HCT116 (cell line): ENCODE measurements around the gene ELAVL1. TPM values are rescaled to one million over a fixed set of nuclear protein-coding genes. Genes with fewer than 3 reads are reported as not detected.

Experiments used
- ATAC-seq: fragments of 200-7000 bp; cut with Tn5 transposase; 2 replicates; pipeline ENCODE4 v1.9.1; 2020; ENCODE audit warnings: mild to moderate bottlenecking, moderate library complexity
- BruUV-seq: library from RNA; stranded (reverse); fragments of 400-500 nt; replicated peaks from 2 replicates; lab custom pipeline; 2021; lab: Mats Ljungman, UMichigan
- CTCF ChIA-PET: fragments of 300-600 bp; sonication (Branson Sonifier 250); formaldehyde crosslinking; loops from one replicate; lab custom pipeline; 2021; ENCODE audit warnings: antibody characterized with exemption; lab: Charles Lee
- POLR2A ChIA-PET: fragments of 300-600, 350-600 bp; sonication (Branson Sonifier 250); formaldehyde crosslinking; loops from one replicate; lab custom pipeline; 2021; ENCODE audit warnings: antibody characterized with exemption; lab: Charles Lee
- RAD21 ChIA-PET, 2 experiments: fragments of 300-600 bp; sonication (Branson Sonifier 250); formaldehyde crosslinking; loops; one replicate each; lab custom pipeline; 2023; ENCODE audit warnings: low total read pairs in 2 of 2; ENCODE audit not compliant: uncharacterized antibody in 2 of 2, unreplicated experiment in 2 of 2, low non-redundant PET in 1 of 2; lab: Charles Lee
- DNase-seq: peaks from one replicate; pipeline ENCODE4 v3.0.0-alpha.2; 2010; ENCODE audit warnings: low read depth, low spot score
- H2AFZ ChIP-seq: fragments of 200-600 bp; shearing (Covaris generic), sonication (generic); 2 replicates; pipeline ENCODE4 v1.6.1; 2017; ENCODE audit warnings: low read depth, mixed run types, mixed read lengths, antibody characterized with exemption, low read length; ENCODE audit not compliant: poor library complexity, severe bottlenecking
- H3K27ac ChIP-seq: 2 replicates; pipeline ENCODE4 v1.5.1; 2012; ENCODE audit warnings: low read depth, low read length
- H3K27me3 ChIP-seq: fragments of 200-600 bp; sonication (generic); 2 replicates; pipeline ENCODE4 v1.6.1; 2016; ENCODE audit warnings: mixed run types, low read length, mixed read lengths; ENCODE audit not compliant: insufficient read depth
- H3K36me3 ChIP-seq, 2 experiments: fragments of 200-500 bp in 1 of 2; fragments of 200-600 bp in 1 of 2; sonication (Bioruptor generic) in 1 of 2; sonication (generic) in 1 of 2; 2 replicates each; pipeline versions ENCODE4 v1.5.1 to v1.6.1; 2014 to 2016; ENCODE audit warnings: low read length in 2 of 2, inconsistent platforms in 1 of 2, mixed read lengths in 1 of 2, mixed run types in 1 of 2; ENCODE audit not compliant: insufficient read depth in 2 of 2, control insufficient read depth in 1 of 2
- H3K4me1 ChIP-seq, 2 experiments: fragments of 200-600 bp in 1 of 2; sonication (generic) in 1 of 2; 2 replicates each; pipeline versions ENCODE4 v1.5.1 to v1.6.1; 2012 to 2017; ENCODE audit warnings: low read length in 2 of 2, inconsistent platforms in 1 of 2, mild to moderate bottlenecking in 1 of 2, mixed read lengths in 1 of 2, mixed run types in 1 of 2, moderate library complexity in 1 of 2; ENCODE audit not compliant: insufficient read depth in 2 of 2, control insufficient read depth in 1 of 2
- H3K4me2 ChIP-seq: fragments of 200-600 bp; sonication (generic); 2 replicates; pipeline ENCODE4 v1.6.1; 2017; ENCODE audit warnings: mixed run types, low read length, mixed read lengths
- H3K4me3 ChIP-seq, 2 experiments: fragments of 200-600 bp in 1 of 2; sonication (generic) in 1 of 2; replicated peaks in 1 of 2; 2 replicates each; pipeline ENCODE4 v1.5.1; 2011 to 2016; ENCODE audit warnings: low read length in 2 of 2, control low read depth in 1 of 2, low read depth in 1 of 2, mild to moderate bottlenecking in 1 of 2, mixed read lengths in 1 of 2, mixed run types in 1 of 2
- H3K79me2 ChIP-seq: fragments of 200-600 bp; sonication (generic); 2 replicates; pipeline ENCODE4 v1.6.1; 2017; ENCODE audit warnings: mild to moderate bottlenecking, mixed run types, low read length, moderate library complexity, mixed read lengths; ENCODE audit not compliant: insufficient read depth
- H3K9ac ChIP-seq: fragments of 200-600 bp; sonication (generic); 2 replicates; pipeline ENCODE4 v1.6.1; 2016; ENCODE audit warnings: low read length, mixed read lengths
- H3K9me2 ChIP-seq: fragments of 200-600 bp; sonication (generic), shearing (Covaris generic); 2 replicates; pipeline ENCODE4 v1.6.1; 2017; ENCODE audit warnings: mixed run types, mild to moderate bottlenecking, moderate library complexity; ENCODE audit not compliant: insufficient read depth
- H3K9me3 ChIP-seq, 2 experiments: fragments of 200-500 bp in 1 of 2; fragments of 200-600 bp in 1 of 2; sonication (Bioruptor generic) in 1 of 2; sonication (generic) in 1 of 2; 2 replicates each; pipeline ENCODE4 v1.6.1; 2014 to 2017; ENCODE audit warnings: low read length in 2 of 2, mixed read lengths in 2 of 2, inconsistent platforms in 1 of 2, low read depth in 1 of 2, mild to moderate bottlenecking in 1 of 2, mixed run types in 1 of 2, moderate library complexity in 1 of 2; ENCODE audit not compliant: control insufficient read depth in 1 of 2, insufficient read depth in 1 of 2
- H4K20me1 ChIP-seq: fragments of 200-600 bp; sonication (generic), shearing (Covaris generic); 2 replicates; pipeline ENCODE4 v1.6.1; 2017; ENCODE audit warnings: mixed run types, mild to moderate bottlenecking, moderate library complexity; ENCODE audit not compliant: insufficient read depth
- ATF3 ChIP-seq: IDR thresholded peaks from 2 replicates; pipeline ENCODE4 v1.6.1; 2012
- CBX3 ChIP-seq: IDR thresholded peaks from 2 replicates; pipeline ENCODE4 v1.6.1; 2012; ENCODE audit warnings: low read depth
- CEBPB ChIP-seq: IDR thresholded peaks from 2 replicates; pipeline ENCODE4 v1.6.1; 2012; ENCODE audit warnings: low read depth
- CTCF ChIP-seq, 3 experiments: fragments of 200-600 bp in 1 of 3; sonication (generic) in 1 of 3; IDR thresholded peaks in 2 of 3; conservative IDR thresholded peaks in 1 of 3; 2 replicates each; pipeline ENCODE4 v1.5.1; 2012 to 2017; ENCODE audit warnings: low read depth in 2 of 3, low read length in 2 of 3, antibody characterized with exemption in 1 of 3, borderline replicate concordance in 1 of 3, control low read depth in 1 of 3, mild to moderate bottlenecking in 1 of 3, mixed read lengths in 1 of 3, mixed run types in 1 of 3, moderate library complexity in 1 of 3; ENCODE audit not compliant: insufficient read depth in 1 of 3
- EGR1 ChIP-seq: IDR thresholded peaks from 2 replicates; pipeline ENCODE4 v1.6.1; 2012; ENCODE audit warnings: low read depth
- EZH2 ChIP-seq: fragments of 200-600 bp; sonication (generic); IDR thresholded peaks from 2 replicates; pipeline ENCODE4 v1.6.1; 2017; ENCODE audit warnings: antibody characterized with exemption, mixed run types
- FOSL1 ChIP-seq: IDR thresholded peaks from 2 replicates; pipeline ENCODE4 v1.6.1; 2012; ENCODE audit warnings: low read depth
- JUND ChIP-seq: IDR thresholded peaks from 2 replicates; pipeline ENCODE4 v1.6.1; 2012
- MAX ChIP-seq: IDR thresholded peaks from 2 replicates; pipeline ENCODE4 v1.6.1; 2012
- POLR2A ChIP-seq: IDR thresholded peaks from 2 replicates; pipeline ENCODE4 v1.7.0; 2011; ENCODE audit warnings: borderline replicate concordance; ENCODE audit not compliant: insufficient read depth, insufficient read length; ENCODE audit errors: extremely low read depth
- RAD21 ChIP-seq: IDR thresholded peaks from 2 replicates; pipeline ENCODE4 v1.6.1; 2012; ENCODE audit warnings: low read depth, mild to moderate bottlenecking
- REST ChIP-seq: IDR thresholded peaks from 2 replicates; pipeline ENCODE4 v1.6.1; 2012; ENCODE audit warnings: low read depth
- SP1 ChIP-seq: IDR thresholded peaks from 2 replicates; pipeline ENCODE4 v1.6.1; 2012; ENCODE audit warnings: low read depth
- SRF ChIP-seq: IDR thresholded peaks from 2 replicates; pipeline ENCODE4 v1.6.1; 2012; ENCODE audit warnings: low read depth
- YY1 ChIP-seq: IDR thresholded peaks from 2 replicates; pipeline ENCODE4 v1.6.1; 2011; ENCODE audit warnings: low read length, low read depth, moderate library complexity, mild to moderate bottlenecking; ENCODE audit not compliant: insufficient replicate concordance; ENCODE audit errors: extremely low read depth
- ZBTB33 ChIP-seq: IDR thresholded peaks from 2 replicates; pipeline ENCODE4 v1.6.1; 2011; ENCODE audit warnings: mild to moderate bottlenecking, low read length, moderate library complexity; ENCODE audit not compliant: insufficient replicate concordance; ENCODE audit errors: extremely low read depth
- ZFX ChIP-seq: fragments of 450-650 bp; IDR thresholded peaks from 2 replicates; pipeline ENCODE4 v1.6.1; 2017
- ZNF274 ChIP-seq: fragments of 200-500 bp; sonication (Bioruptor generic); IDR thresholded peaks from 2 replicates; pipeline ENCODE4 v1.6.1; 2014; ENCODE audit warnings: mild to moderate bottlenecking, low read depth, low read length, inconsistent platforms
- intact Hi-C: fragments of 100-400 bp; cut with micrococcal nuclease; formaldehyde crosslinking; loops from 2 replicates; pipeline ENCODE4 v1.10.0; 2022
- total RNA-seq: library from RNA; stranded (reverse); gene quantifications from one replicate; pipeline ENCODE4 v1.2.1, GENCODE V29; 2021; ENCODE audit not compliant: unreplicated experiment

The ELAVL1 gene
- total RNA-seq, 1 experiment from 2014 or later: 134 TPM

GRCh38 chr19:7959211-7959610, 46.2 kb downstream of the ELAVL1 start:
- ATAC-seq (no peak), DNase-seq (no peak)
- no peaks in the 10 kb centered on the region for H3K27me3 ChIP-seq
- no peak for TF ChIP-seq SRF
- no peak for TF ChIP-seq SP1
- no peak for TF ChIP-seq ZNF274
- no peak for TF ChIP-seq ZBTB33
- TF ChIP-seq FOSL1: no peak
- no peak for TF ChIP-seq JUND
- TF ChIP-seq ATF3: no peak
- no peak for TF ChIP-seq CBX3
- no peak for TF ChIP-seq CEBPB
- no peak for TF ChIP-seq YY1
- TF ChIP-seq ZFX: no peak
- no peak for TF ChIP-seq EZH2
- TF ChIP-seq POLR2A: no peak
- TF ChIP-seq RAD21: no peak
- no peak for TF ChIP-seq EGR1
- no peak for TF ChIP-seq MAX
- TF ChIP-seq CTCF (IDR thresholded peaks at IDR 0.05 in 2 of 3, conservative IDR thresholded peaks at IDR 0.05 in 1 of 3; ENCODE audit: borderline replicate concordance in 1 of 3, insufficient read depth in 1 of 3, low read depth in 2 of 3, low read length in 2 of 3): no peak
- TF ChIP-seq REST: no peak
- no peaks in the 10 kb centered on the region for H3K9me3 ChIP-seq
- H3K9me2 ChIP-seq: no peaks in the 10 kb centered on the region
- no peak overlapping the region for H3K4me2 ChIP-seq
- ChIA-PET RAD21 (no interaction called here), CTCF (no interaction called here), POLR2A (interaction anchor here (1.7 kb wide), 1 partner anchor 15 kb away, joined by 7 read pairs; the partner anchor contains the start of gene TIMM44)
- no peaks in the 10 kb centered on the region for H3K79me2 ChIP-seq
- H3K36me3 ChIP-seq: peaks cover 13 to 22% of the 10 kb centered on the region in 2 experiments; a peak in 3 of 4 replicates
- intact Hi-C loops: no loop called here
- H2AFZ ChIP-seq: no peak overlapping the region
- H4K20me1 ChIP-seq: 0 out of 2 replicates have a peak, but pooled peaks cover 3% of the 10 kb centered on the region
- H3K4me3 ChIP-seq: no peak overlapping the region
- BruUV-seq: no TSS peak
- H3K4me1 ChIP-seq: peaks cover 0 to 1% of the 10 kb centered on the region in 2 experiments; a peak in 1 of 4 replicates
- H3K9ac ChIP-seq: no peak overlapping the region
- H3K27ac ChIP-seq: no peak overlapping the region
